Measurements from ENCODE around the gene STARD7. TPM values are rescaled to one million over a fixed set of nuclear protein-coding genes. Genes with fewer than 3 reads are reported as not detected.
A peak's percentile ranks its signal among the peaks of the same experiment; 100 is the strongest.

STARD7 gene
- total and polyA plus RNA-seq, 2 of the 13 experiments (the other 11 are each of a cell fraction or from before 2014, with no cell fraction given), result 88.2 to 300 TPM

DNA sequence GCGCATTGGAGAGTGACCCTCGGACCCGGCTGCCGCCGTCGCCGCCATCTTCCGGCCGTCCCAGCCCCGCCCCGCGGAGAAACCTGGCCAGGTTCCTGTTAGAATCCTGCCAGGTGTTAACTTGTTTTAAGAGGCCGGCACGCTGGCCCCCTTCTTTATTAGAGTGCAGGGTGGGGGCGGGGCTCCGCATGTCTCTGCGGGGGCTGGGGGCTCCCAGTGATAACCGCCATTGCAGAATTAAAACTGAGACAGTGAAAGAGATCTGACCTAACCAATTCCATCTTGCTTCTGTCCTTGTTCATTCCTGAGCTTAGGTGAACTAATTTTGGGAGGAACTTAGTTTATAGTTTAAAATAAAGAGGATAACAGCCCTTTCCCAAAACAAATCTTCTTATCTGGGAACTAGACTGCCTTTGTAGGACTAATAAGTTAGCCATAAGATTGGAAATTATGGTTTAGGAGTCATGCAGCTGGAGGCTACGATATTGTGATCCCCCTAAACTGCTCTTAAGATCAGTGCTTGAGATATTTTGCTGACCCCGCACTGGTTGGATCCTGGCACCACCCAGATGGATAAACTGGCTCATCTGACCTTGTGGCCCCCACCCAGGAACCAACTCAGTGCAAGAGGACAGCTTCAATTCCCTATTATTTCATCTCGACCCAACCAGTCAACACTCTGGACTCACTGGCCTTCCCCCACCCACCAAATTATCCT is 543 bp upstream of the STARD7 start (continued):
- TF ChIP-seq, protein P1, sequence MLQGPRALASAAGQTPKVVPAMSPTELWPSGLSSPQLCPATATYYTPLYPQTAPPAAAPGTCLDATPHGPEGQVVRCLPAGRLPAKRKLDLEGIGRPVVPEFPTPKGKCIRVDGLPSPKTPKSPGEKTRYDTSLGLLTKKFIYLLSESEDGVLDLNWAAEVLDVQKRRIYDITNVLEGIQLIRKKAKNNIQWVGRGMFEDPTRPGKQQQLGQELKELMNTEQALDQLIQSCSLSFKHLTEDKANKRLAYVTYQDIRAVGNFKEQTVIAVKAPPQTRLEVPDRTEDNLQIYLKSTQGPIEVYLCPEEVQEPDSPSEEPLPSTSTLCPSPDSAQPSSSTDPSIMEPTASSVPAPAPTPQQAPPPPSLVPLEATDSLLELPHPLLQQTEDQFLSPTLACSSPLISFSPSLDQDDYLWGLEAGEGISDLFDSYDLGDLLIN (CRISPR knock-in tag; IDR thresholded peaks at IDR 0.05; ENCODE audit: borderline replicate concordance), result peak; percentile 51; the same call in 1 of the 2 replicates
- TF ChIP-seq ZHX1 (CRISPR knock-in tag; IDR thresholded peaks at IDR 0.05; ENCODE audit: low read depth) (no peak), HOXA5 (CRISPR knock-in tag; IDR thresholded peaks at IDR 0.05) (0 out of 2 replicates have a peak, but pooled peaks have one; percentile 29), ZNF839 (CRISPR knock-in tag; IDR thresholded peaks at IDR 0.05; ENCODE audit: borderline replicate concordance) (no peak), ZNF614 (CRISPR knock-in tag; IDR thresholded peaks at IDR 0.05; ENCODE audit: borderline replicate concordance) (0 out of 2 replicates have a peak, but pooled peaks have one; percentile 33), ZNF788 (CRISPR knock-in tag; IDR thresholded peaks at IDR 0.05; ENCODE audit: borderline replicate concordance) (no peak), ZBTB42 (CRISPR knock-in tag; IDR thresholded peaks at IDR 0.05) (no peak), ZNF275 (CRISPR knock-in tag; IDR thresholded peaks at IDR 0.05; ENCODE audit: borderline replicate concordance) (no peak), SMYD3 (CRISPR knock-in tag; IDR thresholded peaks at IDR 0.05) (no peak), SP5 (CRISPR knock-in tag; IDR thresholded peaks at IDR 0.05; ENCODE audit: borderline replicate concordance, low read depth) (peak; percentile 79), ZNF557 (CRISPR knock-in tag; IDR thresholded peaks at IDR 0.05) (0 out of 2 replicates have a peak, but pooled peaks have one; percentile 30), MYNN (CRISPR knock-in tag; IDR thresholded peaks at IDR 0.05; ENCODE audit: low read depth) (no peak), EHMT2 (IDR thresholded peaks at IDR 0.05; ENCODE audit: borderline replicate concordance, low read depth, low read length) (no peak; the same call in 1 of the 2 replicates), ZKSCAN8 (CRISPR knock-in tag; IDR thresholded peaks at IDR 0.05; ENCODE audit: borderline replicate concordance) (0 out of 2 replicates have a peak, but pooled peaks have one; percentile 4)
- TF ChIP-seq, protein P2, sequence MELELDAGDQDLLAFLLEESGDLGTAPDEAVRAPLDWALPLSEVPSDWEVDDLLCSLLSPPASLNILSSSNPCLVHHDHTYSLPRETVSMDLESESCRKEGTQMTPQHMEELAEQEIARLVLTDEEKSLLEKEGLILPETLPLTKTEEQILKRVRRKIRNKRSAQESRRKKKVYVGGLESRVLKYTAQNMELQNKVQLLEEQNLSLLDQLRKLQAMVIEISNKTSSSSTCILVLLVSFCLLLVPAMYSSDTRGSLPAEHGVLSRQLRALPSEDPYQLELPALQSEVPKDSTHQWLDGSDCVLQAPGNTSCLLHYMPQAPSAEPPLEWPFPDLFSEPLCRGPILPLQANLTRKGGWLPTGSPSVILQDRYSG (CRISPR knock-in tag; IDR thresholded peaks at IDR 0.05), result peak; percentile 76; the same call in 1 of the 2 replicates
- TF ChIP-seq, protein P3, sequence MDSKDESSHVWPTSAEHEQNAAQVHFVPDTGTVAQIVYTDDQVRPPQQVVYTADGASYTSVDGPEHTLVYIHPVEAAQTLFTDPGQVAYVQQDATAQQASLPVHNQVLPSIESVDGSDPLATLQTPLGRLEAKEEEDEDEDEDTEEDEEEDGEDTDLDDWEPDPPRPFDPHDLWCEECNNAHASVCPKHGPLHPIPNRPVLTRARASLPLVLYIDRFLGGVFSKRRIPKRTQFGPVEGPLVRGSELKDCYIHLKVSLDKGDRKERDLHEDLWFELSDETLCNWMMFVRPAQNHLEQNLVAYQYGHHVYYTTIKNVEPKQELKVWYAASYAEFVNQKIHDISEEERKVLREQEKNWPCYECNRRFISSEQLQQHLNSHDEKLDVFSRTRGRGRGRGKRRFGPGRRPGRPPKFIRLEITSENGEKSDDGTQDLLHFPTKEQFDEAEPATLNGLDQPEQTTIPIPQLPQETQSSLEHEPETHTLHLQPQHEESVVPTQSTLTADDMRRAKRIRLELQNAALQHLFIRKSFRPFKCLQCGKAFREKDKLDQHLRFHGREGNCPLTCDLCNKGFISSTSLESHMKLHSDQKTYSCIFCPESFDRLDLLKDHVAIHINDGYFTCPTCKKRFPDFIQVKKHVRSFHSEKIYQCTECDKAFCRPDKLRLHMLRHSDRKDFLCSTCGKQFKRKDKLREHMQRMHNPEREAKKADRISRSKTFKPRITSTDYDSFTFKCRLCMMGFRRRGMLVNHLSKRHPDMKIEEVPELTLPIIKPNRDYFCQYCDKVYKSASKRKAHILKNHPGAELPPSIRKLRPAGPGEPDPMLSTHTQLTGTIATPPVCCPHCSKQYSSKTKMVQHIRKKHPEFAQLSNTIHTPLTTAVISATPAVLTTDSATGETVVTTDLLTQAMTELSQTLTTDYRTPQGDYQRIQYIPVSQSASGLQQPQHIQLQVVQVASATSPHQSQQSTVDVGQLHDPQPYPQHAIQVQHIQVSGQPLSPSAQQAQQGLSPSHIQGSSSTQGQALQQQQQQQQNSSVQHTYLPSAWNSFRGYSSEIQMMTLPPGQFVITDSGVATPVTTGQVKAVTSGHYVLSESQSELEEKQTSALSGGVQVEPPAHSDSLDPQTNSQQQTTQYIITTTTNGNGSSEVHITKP (CRISPR knock-in tag; IDR thresholded peaks at IDR 0.05; ENCODE audit: low read depth), result no peak
